ENCODE data around the gene TPTE2. TPM values are rescaled to one million over a fixed set of nuclear protein-coding genes. Genes with fewer than 3 reads are reported as not detected.

Gene TPTE2
- total RNA-seq, 3 donors from 2014 or later, result 0.29 to 0.33 TPM; not detected in 1

DNA sequence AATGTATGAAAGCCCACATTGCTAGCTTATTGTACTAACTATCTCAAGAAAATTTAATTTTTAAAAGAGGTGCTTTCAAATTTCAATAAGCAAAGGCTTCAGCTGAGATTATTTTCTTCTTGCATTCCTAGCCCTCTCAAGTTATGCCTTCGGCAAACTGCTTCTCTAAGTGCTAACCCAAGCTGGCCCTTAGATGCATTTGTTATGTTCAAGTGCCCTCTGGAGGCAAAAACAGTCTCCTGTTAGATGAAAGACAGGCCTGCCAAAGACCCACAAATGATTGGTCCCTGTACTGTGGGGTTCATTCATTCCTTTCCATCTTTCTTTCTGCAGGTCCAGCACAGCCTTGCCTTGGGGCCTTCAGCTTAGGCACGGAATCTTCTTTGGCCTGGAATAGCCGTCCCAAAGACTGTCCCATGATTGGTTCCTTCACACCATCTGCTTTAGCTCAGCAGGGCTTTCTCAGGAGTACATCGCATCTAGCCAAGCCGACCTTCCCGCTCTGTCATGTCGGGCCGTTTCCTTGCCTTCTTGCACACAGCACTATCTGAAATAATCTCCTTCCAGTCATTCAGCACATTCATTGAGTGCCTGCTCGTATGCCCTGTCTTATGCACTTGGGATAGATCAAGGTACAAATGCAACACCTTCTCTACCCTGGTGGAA, 26.4 kb upstream of the TPTE2 start:
- Histone ChIP-seq H3K36me3 (no peaks in the 10 kb centered on the region), H3K27me3 (no peaks in the 10 kb centered on the region), H3K4me1 (no peaks in the 10 kb centered on the region), H3K9me3 (peaks cover 0 to 8% of the 10 kb centered on the region in 2 donors), H3K4me3 (no peak overlapping the region), H3K27ac (no peak overlapping the region)
- no peak for DNase-seq (ENCODE audit: low spot score in 2 of 2)
- no peak for TF ChIP-seq POLR2A (IDR thresholded peaks at IDR 0.05)
- TF ChIP-seq, protein P1, sequence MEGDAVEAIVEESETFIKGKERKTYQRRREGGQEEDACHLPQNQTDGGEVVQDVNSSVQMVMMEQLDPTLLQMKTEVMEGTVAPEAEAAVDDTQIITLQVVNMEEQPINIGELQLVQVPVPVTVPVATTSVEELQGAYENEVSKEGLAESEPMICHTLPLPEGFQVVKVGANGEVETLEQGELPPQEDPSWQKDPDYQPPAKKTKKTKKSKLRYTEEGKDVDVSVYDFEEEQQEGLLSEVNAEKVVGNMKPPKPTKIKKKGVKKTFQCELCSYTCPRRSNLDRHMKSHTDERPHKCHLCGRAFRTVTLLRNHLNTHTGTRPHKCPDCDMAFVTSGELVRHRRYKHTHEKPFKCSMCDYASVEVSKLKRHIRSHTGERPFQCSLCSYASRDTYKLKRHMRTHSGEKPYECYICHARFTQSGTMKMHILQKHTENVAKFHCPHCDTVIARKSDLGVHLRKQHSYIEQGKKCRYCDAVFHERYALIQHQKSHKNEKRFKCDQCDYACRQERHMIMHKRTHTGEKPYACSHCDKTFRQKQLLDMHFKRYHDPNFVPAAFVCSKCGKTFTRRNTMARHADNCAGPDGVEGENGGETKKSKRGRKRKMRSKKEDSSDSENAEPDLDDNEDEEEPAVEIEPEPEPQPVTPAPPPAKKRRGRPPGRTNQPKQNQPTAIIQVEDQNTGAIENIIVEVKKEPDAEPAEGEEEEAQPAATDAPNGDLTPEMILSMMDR (IDR thresholded peaks at IDR 0.05), result peak in 2 of 3 donors; percentile 20 to 38
- no peak for TF ChIP-seq POLR2AphosphoS5 (IDR thresholded peaks at IDR 0.05)
- intact Hi-C loops (cut with DNase I; ENCODE audit: low total_unique reads), result no loop called here

DNA sequence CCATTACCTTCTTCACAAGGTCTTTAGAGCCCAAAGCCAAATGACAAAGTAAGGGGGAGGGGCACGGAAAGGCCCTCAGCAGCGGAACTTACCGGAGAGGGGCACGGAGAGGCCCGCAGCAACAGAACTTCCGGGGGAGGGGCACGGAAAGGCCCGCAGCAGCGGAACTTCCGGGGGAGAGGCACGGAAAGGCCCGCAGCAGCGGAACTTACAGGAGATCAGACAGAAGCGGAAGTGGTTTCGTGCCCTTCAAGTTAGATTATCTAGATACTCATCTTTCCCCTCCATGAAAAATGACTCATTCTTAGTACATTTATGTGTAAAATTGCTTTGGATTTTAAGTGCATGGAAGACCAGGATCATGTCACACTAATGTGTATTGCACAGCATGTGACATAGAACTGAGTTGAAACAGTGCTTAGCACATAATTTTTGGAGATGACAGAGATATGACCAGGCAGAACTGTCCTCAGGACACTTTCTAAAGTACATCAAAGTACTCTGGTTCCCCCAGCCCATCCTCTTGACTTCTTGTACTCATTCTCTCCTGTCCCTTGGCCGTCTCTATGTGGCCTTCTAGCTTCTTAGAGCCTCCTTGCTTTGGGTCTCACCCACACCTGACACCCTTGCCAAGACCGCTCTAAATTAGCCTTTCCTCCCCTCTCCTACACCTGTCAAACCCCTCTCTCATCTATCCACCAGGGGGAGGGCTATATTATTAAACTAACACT, 25.7 kb upstream of the TPTE2 start:
- H3K4me3 ChIP-seq, result peak overlapping the region in 2 of 3 donors; percentile 3 to 20
- no peaks in the 10 kb centered on the region for H3K36me3 ChIP-seq
- H3K9me3 ChIP-seq, result peaks cover 0 to 12% of the 10 kb centered on the region in 2 donors
- intact Hi-C loops (cut with DNase I; ENCODE audit: low total_unique reads), result no loop called here
- TF ChIP-seq, protein P1 (IDR thresholded peaks at IDR 0.05), result no peak
- TF ChIP-seq POLR2AphosphoS5 (IDR thresholded peaks at IDR 0.05), result no peak
- no peaks in the 10 kb centered on the region for H3K4me1 ChIP-seq
- H3K27ac ChIP-seq, result no peak overlapping the region
- no peak for DNase-seq (ENCODE audit: low spot score in 2 of 2)
- no peaks in the 10 kb centered on the region for H3K27me3 ChIP-seq

DNA sequence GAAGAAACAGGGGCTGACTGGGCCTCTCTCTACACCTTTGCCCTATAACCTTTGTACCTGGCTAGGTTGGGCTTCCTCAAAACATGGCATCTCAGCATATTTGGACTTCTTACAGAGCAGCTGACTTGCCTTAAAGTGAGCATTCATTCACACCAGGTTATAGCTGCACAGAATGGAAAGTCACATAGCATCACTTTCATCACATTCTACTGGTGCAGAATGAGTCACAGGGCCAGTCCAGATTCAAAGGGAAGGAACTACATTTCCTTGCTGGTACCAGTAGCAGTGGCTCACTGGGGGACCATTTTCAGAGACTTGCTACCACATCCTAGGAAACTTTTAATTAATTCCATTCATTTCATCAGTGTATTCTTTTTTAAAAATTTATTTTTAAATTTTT, 20.3 kb upstream of the TPTE2 start:
- no peaks in the 10 kb centered on the region for H3K4me1 ChIP-seq
- TF ChIP-seq POLR2A (IDR thresholded peaks at IDR 0.05) (no peak), POLR2AphosphoS5 (IDR thresholded peaks at IDR 0.05) (no peak)
- TF ChIP-seq, protein P1 (IDR thresholded peaks at IDR 0.05), result no peak
- H3K4me3 ChIP-seq, result no peak overlapping the region
- no peaks in the 10 kb centered on the region for H3K36me3 ChIP-seq
- no peak overlapping the region for H3K27ac ChIP-seq
- intact Hi-C loops (cut with DNase I; ENCODE audit: low total_unique reads), result no loop called here
- DNase-seq (ENCODE audit: low spot score in 2 of 2), result no peak
- peaks cover 0 to 12% of the 10 kb centered on the region in 2 donors for H3K9me3 ChIP-seq
- no peaks in the 10 kb centered on the region for H3K27me3 ChIP-seq

DNA sequence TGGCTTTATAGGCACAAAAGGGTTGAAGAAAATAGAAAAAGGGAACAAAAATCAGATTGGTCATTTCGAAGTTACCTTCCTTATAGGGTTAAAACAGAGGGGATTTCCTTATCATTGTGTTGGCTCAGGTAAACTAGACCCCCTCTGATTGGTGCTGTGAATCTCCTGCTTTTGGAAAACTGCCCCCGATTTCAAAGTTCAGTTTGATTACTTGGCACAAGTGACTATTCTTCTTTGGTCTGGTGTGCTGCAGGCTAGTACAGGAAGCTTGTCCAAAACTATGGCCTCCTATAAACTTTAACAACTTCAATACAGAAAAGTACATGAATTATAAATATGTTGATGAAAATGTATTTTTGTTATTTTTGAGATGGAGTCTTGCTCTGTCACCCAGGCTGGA, 13.9 kb upstream of the TPTE2 start:
- no peaks in the 10 kb centered on the region for H3K4me1 ChIP-seq
- DNase-seq (ENCODE audit: low spot score in 2 of 2), result no peak
- no peaks in the 10 kb centered on the region for H3K9me3 ChIP-seq
- intact Hi-C loops (cut with DNase I; ENCODE audit: low total_unique reads), result no loop called here
- H3K4me3 ChIP-seq, result no peak overlapping the region
- H3K27ac ChIP-seq, result no peak overlapping the region
- TF ChIP-seq, protein P1 (IDR thresholded peaks at IDR 0.05), result no peak
- no peaks in the 10 kb centered on the region for H3K36me3 ChIP-seq
- H3K27me3 ChIP-seq, result no peaks in the 10 kb centered on the region

DNA sequence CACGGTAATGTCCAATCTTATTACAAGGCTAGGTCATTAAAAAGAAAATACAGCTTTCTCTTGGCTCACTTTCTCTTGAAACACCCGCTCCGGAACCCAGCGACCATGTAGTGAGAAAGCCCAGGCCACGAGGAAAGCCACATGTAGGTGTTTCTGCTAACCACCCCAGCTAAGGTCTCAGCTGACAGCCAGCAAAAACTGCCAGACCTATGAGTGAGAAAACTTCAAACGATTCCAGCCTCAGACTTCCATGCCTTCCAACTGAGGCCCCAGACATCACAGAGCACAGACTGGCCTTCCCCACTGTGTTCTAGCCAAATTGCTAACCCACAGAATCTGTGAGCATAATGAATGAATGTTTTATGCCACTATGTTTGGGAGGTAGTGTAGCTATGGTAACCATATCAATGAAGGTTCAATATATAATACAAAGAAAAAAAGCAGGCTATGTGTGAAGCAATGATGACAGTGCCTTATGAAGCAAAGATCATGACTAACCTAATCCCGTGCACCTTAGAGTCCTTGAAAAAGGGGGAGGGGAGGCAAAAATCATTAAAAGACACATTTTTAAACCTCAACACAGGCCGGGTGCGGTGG, 11.9 kb upstream of the TPTE2 start:
- TF ChIP-seq POLR2A (IDR thresholded peaks at IDR 0.05), result no peak
- TF ChIP-seq POLR2AphosphoS5 (IDR thresholded peaks at IDR 0.05), result no peak
- TF ChIP-seq, protein P1 (IDR thresholded peaks at IDR 0.05), result no peak
- DNase-seq (ENCODE audit: low spot score in 2 of 2), result no peak
- intact Hi-C loops (cut with DNase I; ENCODE audit: low total_unique reads), result no loop called here
- Histone ChIP-seq H3K4me3 (no peak overlapping the region), H3K9me3 (no peaks in the 10 kb centered on the region), H3K36me3 (no peaks in the 10 kb centered on the region), H3K27me3 (no peaks in the 10 kb centered on the region), H3K4me1 (no peaks in the 10 kb centered on the region), H3K27ac (no peak overlapping the region)
